Raji (cell line): ENCODE results near the gene TAS1R3.

Source experiments
- POLR2A ChIP-seq: IDR thresholded peaks from 2 replicates; pipeline ENCODE4 v1.6.1; 2011; ENCODE audit warnings: low read depth, low read length, control low read depth; ENCODE audit not compliant: insufficient read depth

The TAS1R3 gene

GRCh38 chr1:1356796-1357401 is 25.8 kb downstream of the TAS1R3 start:
- peak; percentile 8; the same call in 1 of the 2 replicates for TF ChIP-seq POLR2A

GRCh38 chr1:1357871-1358432 is 26.9 kb downstream of the TAS1R3 start:
- 0 out of 2 replicates have a peak, but pooled peaks have one; percentile 22 for TF ChIP-seq POLR2A

GRCh38 chr1:1358433-1359271 is 27.6 kb downstream of the TAS1R3 start, which contains the start of gene MXRA8:
MXRA8 (minus strand) TSS chr1:1358555; CDS start chr1:1358504, 51 bp downstream.
- TF ChIP-seq POLR2A: no peak; the same call in 1 of the 2 replicates

GRCh38 chr1:1359308-1359663 is 28.2 kb downstream of the TAS1R3 start:
- no peak for TF ChIP-seq POLR2A

- TF ChIP-seq POLR2A: no peak
Measured at GRCh38 chr1:1359664-1360468, 28.8 kb downstream of the TAS1R3 start.

GRCh38 chr1:1360506-1361169 is 29.6 kb downstream of the TAS1R3 start:
- TF ChIP-seq POLR2A: peak; percentile 44; the same call in 1 of the 2 replicates

GRCh38 chr1:1361233-1361981 is 30.3 kb downstream of the TAS1R3 start:
- no peak for TF ChIP-seq POLR2A

- no peak for TF ChIP-seq POLR2A
Measured at GRCh38 chr1:1361982-1362423, 30.9 kb downstream of the TAS1R3 start.

GRCh38 chr1:1364266-1364665 is 33.2 kb downstream of the TAS1R3 start:
- no peak for TF ChIP-seq POLR2A

- no peak for TF ChIP-seq POLR2A
Measured at GRCh38 chr1:1365875-1366698, 35.0 kb downstream of the TAS1R3 start.

GRCh38 chr1:1366699-1367066 is 35.6 kb downstream of the TAS1R3 start:
- TF ChIP-seq POLR2A: no peak

- TF ChIP-seq POLR2A: no peak
Measured at GRCh38 chr1:1367315-1367714, 36.2 kb downstream of the TAS1R3 start.

- no peak for TF ChIP-seq POLR2A
Measured at GRCh38 chr1:1370771-1371300, 39.8 kb downstream of the TAS1R3 start.
